ENCODE data around the gene SPINK1. TPM values are rescaled to one million over a fixed set of nuclear protein-coding genes. Genes with fewer than 3 reads are reported as not detected.

The SPINK1 gene
- total RNA-seq, 1 donor from 2014 or later = not detected

GRCh38 chr5:147796556-147797308 lies 34.7 kb downstream of the SPINK1 start:
- Mint-ChIP-seq H3K4me3 (ENCODE audit: unreplicated experiment) (no peak overlapping the region), H3K9me3 (ENCODE audit: unreplicated experiment) (no peaks in the 10 kb centered on the region), H3K4me1 (ENCODE audit: unreplicated experiment) (no peaks in the 10 kb centered on the region), H3K27ac (ENCODE audit: unreplicated experiment) (no peak overlapping the region), H3K27me3 (ENCODE audit: unreplicated experiment) (peaks cover 2% of the 10 kb centered on the region), H3K36me3 (ENCODE audit: low read depth, unreplicated experiment) (no peaks in the 10 kb centered on the region)
- TF ChIP-seq, protein P1, sequence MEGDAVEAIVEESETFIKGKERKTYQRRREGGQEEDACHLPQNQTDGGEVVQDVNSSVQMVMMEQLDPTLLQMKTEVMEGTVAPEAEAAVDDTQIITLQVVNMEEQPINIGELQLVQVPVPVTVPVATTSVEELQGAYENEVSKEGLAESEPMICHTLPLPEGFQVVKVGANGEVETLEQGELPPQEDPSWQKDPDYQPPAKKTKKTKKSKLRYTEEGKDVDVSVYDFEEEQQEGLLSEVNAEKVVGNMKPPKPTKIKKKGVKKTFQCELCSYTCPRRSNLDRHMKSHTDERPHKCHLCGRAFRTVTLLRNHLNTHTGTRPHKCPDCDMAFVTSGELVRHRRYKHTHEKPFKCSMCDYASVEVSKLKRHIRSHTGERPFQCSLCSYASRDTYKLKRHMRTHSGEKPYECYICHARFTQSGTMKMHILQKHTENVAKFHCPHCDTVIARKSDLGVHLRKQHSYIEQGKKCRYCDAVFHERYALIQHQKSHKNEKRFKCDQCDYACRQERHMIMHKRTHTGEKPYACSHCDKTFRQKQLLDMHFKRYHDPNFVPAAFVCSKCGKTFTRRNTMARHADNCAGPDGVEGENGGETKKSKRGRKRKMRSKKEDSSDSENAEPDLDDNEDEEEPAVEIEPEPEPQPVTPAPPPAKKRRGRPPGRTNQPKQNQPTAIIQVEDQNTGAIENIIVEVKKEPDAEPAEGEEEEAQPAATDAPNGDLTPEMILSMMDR (IDR thresholded peaks at IDR 0.05; ENCODE audit: unreplicated experiment) = no peak
- DNase-seq (ENCODE audit: low spot score) = no peak

DNA sequence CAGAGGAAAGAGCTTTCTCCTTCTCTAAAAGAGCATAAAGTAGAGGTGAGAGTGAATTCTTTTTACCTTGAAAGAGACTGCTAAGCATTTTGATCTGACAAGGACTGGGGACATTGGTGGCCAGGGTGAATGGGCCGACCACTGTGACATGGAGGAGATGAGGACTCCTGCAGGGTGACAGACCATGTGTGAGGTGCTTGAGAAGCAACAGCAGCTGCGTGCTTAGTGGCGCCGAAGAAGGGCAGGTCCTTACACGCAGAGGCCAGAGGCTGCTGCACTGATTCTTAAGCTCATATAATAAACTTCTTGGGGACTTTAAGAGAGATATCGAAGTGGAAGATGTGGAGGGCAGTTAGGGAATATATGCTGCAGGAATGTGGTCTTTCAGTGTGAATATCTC lies 40.3 kb downstream of the SPINK1 start:
- Mint-ChIP-seq H3K4me1 (ENCODE audit: unreplicated experiment) (no peaks in the 10 kb centered on the region), H3K4me3 (ENCODE audit: unreplicated experiment) (no peak overlapping the region)
- no peak for DNase-seq (ENCODE audit: low spot score)

DNA sequence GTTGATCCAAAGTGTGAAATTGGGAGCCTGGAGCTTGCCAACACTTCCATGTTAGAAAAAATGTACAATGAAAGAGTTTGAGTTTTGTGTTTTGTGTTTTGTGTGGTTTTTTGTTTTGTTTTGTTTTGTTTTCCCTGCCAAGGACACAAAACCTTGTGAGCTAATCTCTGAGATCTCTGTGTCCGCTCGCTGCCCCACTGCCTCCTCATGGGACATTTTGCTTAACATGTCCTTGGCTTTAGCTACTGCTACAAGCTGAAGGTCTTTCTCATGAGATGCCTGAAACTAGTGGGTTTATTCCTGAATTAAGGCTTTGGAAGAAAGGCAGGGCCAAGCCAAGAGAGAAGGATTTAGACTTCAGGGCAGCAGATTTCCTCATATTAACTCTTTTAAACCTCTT lies 41.7 kb downstream of the SPINK1 start:
- Mint-ChIP-seq H3K9me3 (ENCODE audit: unreplicated experiment) (no peaks in the 10 kb centered on the region), H3K36me3 (ENCODE audit: low read depth, unreplicated experiment) (no peaks in the 10 kb centered on the region), H3K4me1 (ENCODE audit: unreplicated experiment) (no peaks in the 10 kb centered on the region), H3K27me3 (ENCODE audit: unreplicated experiment) (peaks cover 2% of the 10 kb centered on the region), H3K4me3 (ENCODE audit: unreplicated experiment) (no peak overlapping the region), H3K27ac (ENCODE audit: unreplicated experiment) (no peak overlapping the region)
- DNase-seq (ENCODE audit: low spot score) = no peak
- TF ChIP-seq, protein P1 (IDR thresholded peaks at IDR 0.05; ENCODE audit: unreplicated experiment) = no peak

More for the DNA sequence above, 40.3 kb downstream of the SPINK1 start:
- no peaks in the 10 kb centered on the region for H3K9me3 Mint-ChIP-seq (ENCODE audit: unreplicated experiment)
- TF ChIP-seq, protein P1 (IDR thresholded peaks at IDR 0.05; ENCODE audit: unreplicated experiment) = no peak
- no peaks in the 10 kb centered on the region for H3K36me3 Mint-ChIP-seq (ENCODE audit: low read depth, unreplicated experiment)
- no peak overlapping the region for H3K27ac Mint-ChIP-seq (ENCODE audit: unreplicated experiment)
- peaks cover 2% of the 10 kb centered on the region for H3K27me3 Mint-ChIP-seq (ENCODE audit: unreplicated experiment)

- Mint-ChIP-seq H3K4me3 (ENCODE audit: unreplicated experiment) (no peak overlapping the region), H3K27me3 (ENCODE audit: unreplicated experiment) (no peaks in the 10 kb centered on the region), H3K27ac (ENCODE audit: unreplicated experiment) (no peak overlapping the region), H3K36me3 (ENCODE audit: low read depth, unreplicated experiment) (no peaks in the 10 kb centered on the region), H3K9me3 (ENCODE audit: unreplicated experiment) (no peaks in the 10 kb centered on the region), H3K4me1 (ENCODE audit: unreplicated experiment) (no peaks in the 10 kb centered on the region)
- DNase-seq (ENCODE audit: low spot score) = no peak
- TF ChIP-seq, protein P1 (IDR thresholded peaks at IDR 0.05; ENCODE audit: unreplicated experiment) = no peak
These were observed 43.4 kb downstream of the SPINK1 start for GRCh38 chr5:147788023-147788422.

GRCh38 chr5:147786142-147786541 lies 45.3 kb downstream of the SPINK1 start:
- Mint-ChIP-seq H3K9me3 (ENCODE audit: unreplicated experiment) (no peaks in the 10 kb centered on the region), H3K27ac (ENCODE audit: unreplicated experiment) (no peak overlapping the region)

More at GRCh38 chr5:147786142-147786541, 45.3 kb downstream of the SPINK1 start:
- no peak for DNase-seq (ENCODE audit: low spot score)
- Mint-ChIP-seq H3K4me1 (ENCODE audit: unreplicated experiment) (peaks cover 7% of the 10 kb centered on the region), H3K4me3 (ENCODE audit: unreplicated experiment) (no peak overlapping the region), H3K36me3 (ENCODE audit: low read depth, unreplicated experiment) (no peaks in the 10 kb centered on the region), H3K27me3 (ENCODE audit: unreplicated experiment) (no peaks in the 10 kb centered on the region)
- TF ChIP-seq, protein P1 (IDR thresholded peaks at IDR 0.05; ENCODE audit: unreplicated experiment) = no peak

Measured in endothelial cell (in vitro differentiated cells).